ENCODE measurements around the gene OR2F1. TPM values are rescaled to one million over a fixed set of nuclear protein-coding genes. Genes with fewer than 3 reads are reported as not detected.

The OR2F1 gene
- total RNA-seq, 1 experiment from 2014 or later, result not detected

GRCh38 chr7:144011458-144012230, 57.0 kb downstream of the OR2F1 start:
- no peaks in the 10 kb centered on the region for H3F3A ChIP-seq (ENCODE audit: low read length, unreplicated experiment)
- no peak overlapping the region for H3K27ac ChIP-seq (ENCODE audit: low read length)
- H3K9me3 ChIP-seq (ENCODE audit: low read length), result no peaks in the 10 kb centered on the region
- no peaks in the 10 kb centered on the region for H3K4me1 ChIP-seq (ENCODE audit: insufficient read depth, low read length)
- no TSS peak for BruUV-seq (replicated peaks)
- peak; percentile 67 for TF ChIP-seq CTCF (conservative IDR thresholded peaks at IDR 0.05; ENCODE audit: low read depth, low read length)
- no peak for TF ChIP-seq EZH2phosphoT487 (IDR thresholded peaks at IDR 0.05; ENCODE audit: borderline replicate concordance, low read length)
- ChIA-PET POLR2A (ENCODE audit: unreplicated experiment) (no interaction called here), CTCF (interaction anchor here (0.6 to 2.1 kb wide), 6 partner anchors 22 to 119 kb away, joined by 3 to 35 read pairs (median 6); partner anchors contain the start of gene TCAF1)
- no peaks in the 10 kb centered on the region for H3K9me2 ChIP-seq (replicated peaks; ENCODE audit: low read length)
- H3K4me3 ChIP-seq (ENCODE audit: low read length), result no peak overlapping the region
- no peaks in the 10 kb centered on the region for H4K20me1 ChIP-seq (ENCODE audit: low read length)
- H3K79me2 ChIP-seq (ENCODE audit: low read length), result no peaks in the 10 kb centered on the region
- H3K4me2 ChIP-seq (ENCODE audit: low read length), result no peak overlapping the region
- no peaks in the 10 kb centered on the region for H3K36me3 ChIP-seq (ENCODE audit: low read depth, low read length)
- H3K9ac ChIP-seq (ENCODE audit: low read length), result no peak overlapping the region
- intact Hi-C loops (cut with micrococcal nuclease), result loop anchor here (1.0 kb wide), 2 partner anchors 110 to 116 kb away; no protein-coding TSS in a partner anchor
- DNase-seq, result peak; percentile 55
- ATAC-seq, result peak; percentile 95
- no peaks in the 10 kb centered on the region for H3K27me3 ChIP-seq (ENCODE audit: low read length)
- H2AFZ ChIP-seq (ENCODE audit: low read length), result no peak overlapping the region

Other genes with a start within 250 kb of the OR2F1 start
- not detected in 2 replicates for gene CTAGE6, start 197.1 kb upstream of the OR2F1 start, total RNA-seq (2014; rRNA removed)
- gene TCAF1, start 52.7 kb upstream of the OR2F1 start, total RNA-seq (2014; rRNA removed), result 12.4 and 16.9 TPM in 2 replicates
- not detected in 2 replicates for gene OR2F2, start 19.6 kb upstream of the OR2F1 start, total RNA-seq (2014; rRNA removed)
- gene OR6B1, start 45.5 kb downstream of the OR2F1 start, total RNA-seq (2014; rRNA removed), result not detected in 2 replicates
- gene OR2A5, start 94.1 kb downstream of the OR2F1 start, total RNA-seq (2014; rRNA removed), result not detected in 2 replicates
- not detected in 2 replicates for gene OR2A25, start 115.0 kb downstream of the OR2F1 start, total RNA-seq (2014; rRNA removed)
- not detected in 2 replicates for gene OR2A12, start 131.4 kb downstream of the OR2F1 start, total RNA-seq (2014; rRNA removed)
- gene OR2A2, start 154.7 kb downstream of the OR2F1 start, total RNA-seq (2014; rRNA removed), result not detected in 2 replicates
- not detected in 2 replicates for gene OR2A14, start 168.3 kb downstream of the OR2F1 start, total RNA-seq (2014; rRNA removed)
- gene CTAGE4, start 228.6 kb downstream of the OR2F1 start, total RNA-seq (2014; rRNA removed), result 1.4 and 1.6 TPM in 2 replicates
- 10.8 TPM in 2 replicates for gene ARHGEF35, start 241.0 kb downstream of the OR2F1 start, total RNA-seq (2014; rRNA removed)

Measured in PC-3 (cell line).